DND-41 (cell line): ENCODE data around the gene TMEM175.

ENCODE experiments used
- ATAC-seq: fragments of 200-7000 bp; cut with Tn5 transposase; 3 replicates; pipeline ENCODE4 v1.9.1; 2021; ENCODE audit warnings: low read depth; ENCODE audit not compliant: insufficient read depth
- DNase-seq: peaks from one replicate; pipeline ENCODE4 v3.0.0-alpha.2; 2020
- H2AFZ ChIP-seq: 2 replicates; pipeline ENCODE4 v1.6.0; 2012; ENCODE audit warnings: low read depth, low read length
- H3K27ac ChIP-seq: 2 replicates; pipeline ENCODE4 v1.5.1; 2012; ENCODE audit warnings: low read length, inconsistent platforms
- H3K27me3 ChIP-seq: fragments of 200-600 bp; sonication (generic); 2 replicates; pipeline ENCODE4 v1.6.0; 2012; ENCODE audit warnings: low read length, mild to moderate bottlenecking, inconsistent platforms; ENCODE audit not compliant: insufficient read depth, poor library complexity
- H3K36me3 ChIP-seq: 2 replicates; pipeline ENCODE4 v1.5.1; 2012; ENCODE audit warnings: low read length, inconsistent platforms; ENCODE audit not compliant: insufficient read depth
- H3K4me1 ChIP-seq: 2 replicates; pipeline ENCODE4 v1.5.1; 2012; ENCODE audit warnings: mild to moderate bottlenecking, low read length; ENCODE audit not compliant: insufficient read depth
- H3K4me2 ChIP-seq: 2 replicates; pipeline ENCODE4 v1.6.0; 2012; ENCODE audit warnings: mild to moderate bottlenecking, moderate library complexity, low read length, inconsistent platforms; ENCODE audit not compliant: insufficient read depth
- H3K4me3 ChIP-seq, 2 experiments: fragments of 200-600 bp in 1 of 2; shearing (Covaris generic) in 1 of 2; 2 replicates each; pipeline ENCODE4 v1.5.1; 2012 to 2016; ENCODE audit warnings: inconsistent platforms in 2 of 2, low read length in 2 of 2, mild to moderate bottlenecking in 2 of 2, low read depth in 1 of 2, moderate library complexity in 1 of 2
- H3K79me2 ChIP-seq: 2 replicates; pipeline ENCODE4 v1.6.0; 2012; ENCODE audit warnings: low read length, inconsistent platforms; ENCODE audit not compliant: insufficient read depth
- H3K9ac ChIP-seq: 2 replicates; pipeline ENCODE4 v1.6.0; 2012; ENCODE audit warnings: low read depth, mild to moderate bottlenecking, inconsistent platforms, low read length, moderate library complexity
- H3K9me3 ChIP-seq: 2 replicates; pipeline ENCODE4 v1.5.1; 2012; ENCODE audit warnings: low read length, moderate library complexity, mild to moderate bottlenecking, inconsistent platforms; ENCODE audit not compliant: insufficient read depth, severe bottlenecking
- H4K20me1 ChIP-seq: 2 replicates; pipeline ENCODE4 v1.6.0; 2012; ENCODE audit warnings: low read length; ENCODE audit not compliant: insufficient read depth
- EZH2 ChIP-seq: IDR thresholded peaks from 3 replicates; pipeline ENCODE4 v1.6.1; 2012; ENCODE audit warnings: borderline replicate concordance, low read depth, mild to moderate bottlenecking, moderate library complexity, low read length, inconsistent platforms; ENCODE audit not compliant: severe bottlenecking
- TF ChIP-seq, protein P1 (sequence below): IDR thresholded peaks from 2 replicates; pipeline ENCODE4 v1.5.1; 2012; ENCODE audit warnings: borderline replicate concordance, low read length, moderate library complexity, mild to moderate bottlenecking; ENCODE audit not compliant: poor library complexity, severe bottlenecking; ENCODE audit errors: extremely low read depth

The TMEM175 gene

GRCh38 chr4:986879-987623 lies 54.8 kb downstream of the TMEM175 start, which contains the start of gene IDUA:
TSS of gene IDUA (plus strand) at chr4:987044. CDS start at chr4:987085, 41 bp downstream.
- Histone ChIP-seq H3K79me2 (peaks cover 27% of the 10 kb centered on the region), H4K20me1 (peaks cover 29% of the 10 kb centered on the region), H3K4me1 (peaks cover 34% of the 10 kb centered on the region), H3K9me3 (no peaks in the 10 kb centered on the region), H3K36me3 (peaks cover 30% of the 10 kb centered on the region), H3K27me3 (no peaks in the 10 kb centered on the region), H3K9ac (peak within 1 kb of the TSS; percentile 65), H3K4me3 (peak within 1 kb of the TSS; percentile 35 to 61), H3K27ac (peak within 1 kb of the TSS; percentile 67), H2AFZ (peak within 1 kb of the TSS; percentile 63), H3K4me2 (peak within 1 kb of the TSS; percentile 83)
- DNase-seq (peak; percentile 87), ATAC-seq (peak; percentile 87)
- TF ChIP-seq EZH2, result no peak
- TF ChIP-seq, protein P1, sequence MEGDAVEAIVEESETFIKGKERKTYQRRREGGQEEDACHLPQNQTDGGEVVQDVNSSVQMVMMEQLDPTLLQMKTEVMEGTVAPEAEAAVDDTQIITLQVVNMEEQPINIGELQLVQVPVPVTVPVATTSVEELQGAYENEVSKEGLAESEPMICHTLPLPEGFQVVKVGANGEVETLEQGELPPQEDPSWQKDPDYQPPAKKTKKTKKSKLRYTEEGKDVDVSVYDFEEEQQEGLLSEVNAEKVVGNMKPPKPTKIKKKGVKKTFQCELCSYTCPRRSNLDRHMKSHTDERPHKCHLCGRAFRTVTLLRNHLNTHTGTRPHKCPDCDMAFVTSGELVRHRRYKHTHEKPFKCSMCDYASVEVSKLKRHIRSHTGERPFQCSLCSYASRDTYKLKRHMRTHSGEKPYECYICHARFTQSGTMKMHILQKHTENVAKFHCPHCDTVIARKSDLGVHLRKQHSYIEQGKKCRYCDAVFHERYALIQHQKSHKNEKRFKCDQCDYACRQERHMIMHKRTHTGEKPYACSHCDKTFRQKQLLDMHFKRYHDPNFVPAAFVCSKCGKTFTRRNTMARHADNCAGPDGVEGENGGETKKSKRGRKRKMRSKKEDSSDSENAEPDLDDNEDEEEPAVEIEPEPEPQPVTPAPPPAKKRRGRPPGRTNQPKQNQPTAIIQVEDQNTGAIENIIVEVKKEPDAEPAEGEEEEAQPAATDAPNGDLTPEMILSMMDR, result peak; percentile 73

DNA sequence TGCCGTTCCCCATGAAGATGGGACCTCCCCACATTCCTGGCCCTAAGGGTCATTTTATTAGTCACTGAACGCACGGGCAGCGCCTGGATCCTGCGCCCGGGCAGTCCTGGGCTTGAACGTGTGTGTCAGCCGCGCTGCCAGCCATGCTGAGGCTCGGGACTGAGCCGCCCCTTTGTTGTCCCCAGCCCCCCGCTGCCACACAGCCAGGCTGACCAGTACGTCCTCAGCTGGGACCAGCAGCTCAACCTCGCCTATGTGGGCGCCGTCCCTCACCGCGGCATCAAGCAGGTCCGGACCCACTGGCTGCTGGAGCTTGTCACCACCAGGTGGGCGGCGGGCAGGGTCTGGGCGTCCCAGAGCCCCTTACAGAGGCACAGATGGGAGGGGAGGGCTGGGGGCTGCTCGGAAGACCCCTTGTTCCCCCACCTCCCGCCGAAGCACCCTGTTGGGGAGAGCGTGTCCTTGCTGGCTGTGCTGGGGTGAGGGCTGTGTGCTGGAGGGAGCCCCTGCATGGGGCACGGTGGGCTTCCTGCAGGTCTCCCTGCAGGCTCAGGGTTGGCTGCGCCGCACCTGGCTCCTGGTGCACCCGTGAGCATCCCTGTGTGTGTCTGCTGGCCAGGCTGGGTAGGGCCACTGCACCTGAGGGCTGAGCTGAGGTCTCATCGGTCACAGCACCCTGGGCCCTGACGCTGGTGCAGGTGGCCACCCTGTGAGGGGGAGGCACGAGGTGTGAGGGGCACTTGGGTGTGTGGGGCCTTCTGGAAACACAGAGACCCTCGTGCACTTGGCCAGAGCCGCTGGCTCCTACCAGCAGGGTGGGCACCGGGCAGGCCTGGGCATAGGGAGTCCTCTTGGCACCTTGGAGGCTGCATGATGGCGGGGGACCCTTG lies 55.6 kb downstream of the TMEM175 start:
- TF ChIP-seq EZH2, result no peak
- TF ChIP-seq, protein P1, result no peak
- Histone ChIP-seq H3K4me1 (peaks cover 34% of the 10 kb centered on the region), H3K4me3 (peak overlapping the region; percentile 35 to 61; a peak in 3 of 4 replicates), H3K79me2 (peaks cover 27% of the 10 kb centered on the region), H3K36me3 (peaks cover 31% of the 10 kb centered on the region), H4K20me1 (peaks cover 29% of the 10 kb centered on the region), H3K27me3 (no peaks in the 10 kb centered on the region), H3K9me3 (no peaks in the 10 kb centered on the region), H3K9ac (peak overlapping the region; percentile 65), H3K4me2 (peak overlapping the region; percentile 83), H2AFZ (0 out of 2 replicates have a peak overlapping the region, but pooled peaks have one; percentile 63), H3K27ac (no peak overlapping the region; the same call in 1 of the 2 replicates)
- DNase-seq, result no peak
- ATAC-seq, result no peak

GRCh38 chr4:988726-989721 lies 56.8 kb downstream of the TMEM175 start:
- H3K36me3 ChIP-seq, result peaks cover 31% of the 10 kb centered on the region
- no peak for ATAC-seq

More at GRCh38 chr4:988726-989721, 56.8 kb downstream of the TMEM175 start:
- no peaks in the 10 kb centered on the region for H3K27me3 ChIP-seq
- H3K4me2 ChIP-seq, result peak overlapping the region; percentile 83
- peaks cover 27% of the 10 kb centered on the region for H3K79me2 ChIP-seq
- peaks cover 34% of the 10 kb centered on the region for H3K4me1 ChIP-seq
- no peak overlapping the region for H3K27ac ChIP-seq
- no peak for DNase-seq
- no peak overlapping the region for H2AFZ ChIP-seq
- H3K4me3 ChIP-seq, result no peak overlapping the region; a peak in 1 of 4 replicates
- TF ChIP-seq, protein P1, result no peak
- TF ChIP-seq EZH2, result no peak
- H3K9ac ChIP-seq, result no peak overlapping the region
- H4K20me1 ChIP-seq, result peaks cover 29% of the 10 kb centered on the region
- H3K9me3 ChIP-seq, result no peaks in the 10 kb centered on the region
